ENCODE data around the gene GPR143.
"Not testable (repeated sequence)": the region's sequence is repeated elsewhere in the genome, so short reads cannot be mapped to it uniquely, and the experiment has no call there.

The GPR143 gene

GRCh38 chrX:9785254-9785943, 19.8 kb upstream of the GPR143 start:
- DNase-seq (ENCODE audit: insufficient read length, low spot score) (no peak), FAIRE-seq (no peak)
- TF ChIP-seq, protein P1, sequence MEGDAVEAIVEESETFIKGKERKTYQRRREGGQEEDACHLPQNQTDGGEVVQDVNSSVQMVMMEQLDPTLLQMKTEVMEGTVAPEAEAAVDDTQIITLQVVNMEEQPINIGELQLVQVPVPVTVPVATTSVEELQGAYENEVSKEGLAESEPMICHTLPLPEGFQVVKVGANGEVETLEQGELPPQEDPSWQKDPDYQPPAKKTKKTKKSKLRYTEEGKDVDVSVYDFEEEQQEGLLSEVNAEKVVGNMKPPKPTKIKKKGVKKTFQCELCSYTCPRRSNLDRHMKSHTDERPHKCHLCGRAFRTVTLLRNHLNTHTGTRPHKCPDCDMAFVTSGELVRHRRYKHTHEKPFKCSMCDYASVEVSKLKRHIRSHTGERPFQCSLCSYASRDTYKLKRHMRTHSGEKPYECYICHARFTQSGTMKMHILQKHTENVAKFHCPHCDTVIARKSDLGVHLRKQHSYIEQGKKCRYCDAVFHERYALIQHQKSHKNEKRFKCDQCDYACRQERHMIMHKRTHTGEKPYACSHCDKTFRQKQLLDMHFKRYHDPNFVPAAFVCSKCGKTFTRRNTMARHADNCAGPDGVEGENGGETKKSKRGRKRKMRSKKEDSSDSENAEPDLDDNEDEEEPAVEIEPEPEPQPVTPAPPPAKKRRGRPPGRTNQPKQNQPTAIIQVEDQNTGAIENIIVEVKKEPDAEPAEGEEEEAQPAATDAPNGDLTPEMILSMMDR (IDR thresholded peaks at IDR 0.05; ENCODE audit: insufficient read depth, missing control alignments): no peak

GRCh38 chrX:9784332-9784731, 18.7 kb upstream of the GPR143 start:
- FAIRE-seq (no peak), DNase-seq (ENCODE audit: insufficient read length, low spot score) (no peak)
- TF ChIP-seq, protein P1 (IDR thresholded peaks at IDR 0.05; ENCODE audit: insufficient read depth, missing control alignments): no peak

DNA sequence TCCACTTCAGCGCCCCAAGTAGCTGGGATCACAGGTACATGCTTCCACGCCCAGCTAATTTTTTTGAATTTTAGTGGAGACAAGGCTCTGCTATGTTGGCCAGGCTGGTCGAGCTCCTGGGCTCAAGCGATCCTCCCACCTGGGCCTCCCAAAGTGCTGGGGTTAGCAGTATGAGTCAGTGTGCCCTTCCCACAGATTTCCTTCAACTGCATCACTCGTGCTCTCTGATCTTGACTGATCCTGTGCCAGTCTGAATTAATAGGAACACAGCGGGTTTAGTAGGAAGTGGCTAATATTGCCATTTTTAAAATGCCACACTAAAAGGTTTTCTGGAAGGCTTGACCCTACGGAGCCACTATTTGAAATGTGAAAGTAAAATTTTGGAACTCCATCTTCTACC, 16.3 kb upstream of the GPR143 start:
- TF ChIP-seq, protein P1 (IDR thresholded peaks at IDR 0.05; ENCODE audit: insufficient read depth, missing control alignments): no peak
- no peak for DNase-seq (ENCODE audit: insufficient read length, low spot score)
- FAIRE-seq: no peak

GRCh38 chrX:9775930-9776329, 10.3 kb upstream of the GPR143 start:
- FAIRE-seq (no peak), DNase-seq (ENCODE audit: insufficient read length, low spot score) (no peak)
- TF ChIP-seq, protein P1 (IDR thresholded peaks at IDR 0.05; ENCODE audit: insufficient read depth, missing control alignments): no peak

DNA sequence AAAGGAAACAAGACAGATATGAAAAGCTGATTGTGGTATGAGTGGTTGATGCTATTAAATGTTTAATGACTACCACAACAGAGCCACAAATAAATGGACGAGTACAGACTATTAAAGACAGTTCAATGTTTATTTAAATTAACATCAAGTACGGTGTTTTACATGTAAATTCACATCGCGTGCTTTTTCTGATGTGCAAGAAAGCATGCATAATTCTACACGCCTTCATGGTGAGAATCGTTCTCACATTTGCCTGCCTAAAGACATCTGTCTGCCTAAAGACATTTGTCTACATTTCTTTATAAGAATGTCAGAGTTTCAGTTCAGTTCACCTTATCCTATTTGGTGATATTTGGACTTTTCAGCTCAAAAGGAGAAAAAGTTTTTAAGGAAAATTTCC, 7.3 kb upstream of the GPR143 start:
- FAIRE-seq: no peak
- DNase-seq (ENCODE audit: insufficient read length, low spot score): no peak
- TF ChIP-seq, protein P1 (IDR thresholded peaks at IDR 0.05; ENCODE audit: insufficient read depth, missing control alignments): no peak

GRCh38 chrX:9770319-9770718, 4.7 kb upstream of the GPR143 start:
- TF ChIP-seq, protein P1 (IDR thresholded peaks at IDR 0.05; ENCODE audit: insufficient read depth, missing control alignments): no peak
- FAIRE-seq (no peak), DNase-seq (ENCODE audit: insufficient read length, low spot score) (no peak)

GRCh38 chrX:9768321-9768839, 2.7 kb upstream of the GPR143 start:
- FAIRE-seq; DNase-seq (ENCODE audit: insufficient read length, low spot score): not testable (repeated sequence)
